ENCODE results near the gene GNS. TPM values are rescaled to one million over a fixed set of nuclear protein-coding genes. Genes with fewer than 3 reads are reported as not detected.

The GNS gene
- polyA plus RNA-seq, 2 of the 4 experiments (the other 2 are of a cell fraction), result 54.3 to 109 TPM

DNA sequence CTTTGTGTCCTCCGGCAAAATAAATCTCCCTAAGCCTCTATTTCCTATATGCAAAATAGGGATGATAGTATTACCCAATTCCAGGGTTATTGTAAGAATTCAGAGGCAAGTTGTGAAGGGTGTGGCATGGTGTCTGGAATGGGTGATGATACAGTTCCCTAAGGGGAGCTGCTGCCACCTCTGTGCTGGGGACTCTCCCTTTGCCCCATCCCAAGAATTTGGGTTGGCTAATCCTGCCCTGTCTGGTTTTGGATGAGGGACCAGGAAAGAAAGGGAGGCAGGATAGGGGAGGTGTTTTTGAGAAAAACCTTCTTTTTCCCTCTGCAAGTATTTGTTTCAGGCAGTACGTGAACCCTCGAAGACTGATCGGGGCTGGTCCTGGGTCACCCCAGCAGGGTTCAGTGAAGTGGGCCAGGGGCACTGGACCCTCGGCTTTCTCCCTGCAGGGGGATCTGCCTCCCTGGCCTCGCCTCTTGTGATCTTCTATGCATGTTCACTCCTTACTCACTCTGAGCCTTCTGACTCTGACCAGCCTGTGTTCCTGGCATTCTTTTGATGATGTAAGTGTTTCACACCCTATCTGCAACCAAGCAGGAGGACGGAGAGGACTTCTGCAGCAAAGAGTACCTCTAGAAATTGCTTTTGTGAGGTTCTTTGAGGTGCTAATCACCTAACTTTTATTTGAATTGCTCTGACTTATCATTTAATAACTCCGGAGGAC, 88.1 kb downstream of the GNS start:
- H3K4me2 ChIP-seq, result peak overlapping the region; percentile 73
- 31% methylated on average over 8 of the region's 8 CpGs for WGBS (ENCODE audit: missing lambda C conversion rate)
- ChIA-PET CTCF (interaction anchor here (1.1 to 1.4 kb wide), 2 partner anchors 60 to 62 kb away, joined by 3 to 5 read pairs; no protein-coding TSS in a partner anchor), POLR2A (interaction anchor here (1.0 to 1.1 kb wide), 2 partner anchors 9 to 46 kb away, joined by 3 to 4 read pairs; no protein-coding TSS in a partner anchor)
- FAIRE-seq (no peak), DNase-seq (ENCODE audit: low read depth in 1 of 2, low spot score in 1 of 2) (peak in 1 of 2 experiments; percentile 74), ATAC-seq (peak; percentile 65 to 75)
- TF ChIP-seq, protein P1, sequence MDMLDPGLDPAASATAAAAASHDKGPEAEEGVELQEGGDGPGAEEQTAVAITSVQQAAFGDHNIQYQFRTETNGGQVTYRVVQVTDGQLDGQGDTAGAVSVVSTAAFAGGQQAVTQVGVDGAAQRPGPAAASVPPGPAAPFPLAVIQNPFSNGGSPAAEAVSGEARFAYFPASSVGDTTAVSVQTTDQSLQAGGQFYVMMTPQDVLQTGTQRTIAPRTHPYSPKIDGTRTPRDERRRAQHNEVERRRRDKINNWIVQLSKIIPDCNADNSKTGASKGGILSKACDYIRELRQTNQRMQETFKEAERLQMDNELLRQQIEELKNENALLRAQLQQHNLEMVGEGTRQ (IDR thresholded peaks at IDR 0.05), result no peak
- TF ChIP-seq HEYL (CRISPR knock-in tag; IDR thresholded peaks at IDR 0.05), result no peak
- no peak for TF ChIP-seq TP53 (CRISPR knock-in tag; IDR thresholded peaks at IDR 0.05)
- TF ChIP-seq, protein P2, sequence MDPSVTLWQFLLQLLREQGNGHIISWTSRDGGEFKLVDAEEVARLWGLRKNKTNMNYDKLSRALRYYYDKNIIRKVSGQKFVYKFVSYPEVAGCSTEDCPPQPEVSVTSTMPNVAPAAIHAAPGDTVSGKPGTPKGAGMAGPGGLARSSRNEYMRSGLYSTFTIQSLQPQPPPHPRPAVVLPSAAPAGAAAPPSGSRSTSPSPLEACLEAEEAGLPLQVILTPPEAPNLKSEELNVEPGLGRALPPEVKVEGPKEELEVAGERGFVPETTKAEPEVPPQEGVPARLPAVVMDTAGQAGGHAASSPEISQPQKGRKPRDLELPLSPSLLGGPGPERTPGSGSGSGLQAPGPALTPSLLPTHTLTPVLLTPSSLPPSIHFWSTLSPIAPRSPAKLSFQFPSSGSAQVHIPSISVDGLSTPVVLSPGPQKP (IDR thresholded peaks at IDR 0.05; ENCODE audit: low read depth, low read length), result no peak
- no peak for TF ChIP-seq MAZ (IDR thresholded peaks at IDR 0.05; ENCODE audit: borderline replicate concordance, low read depth, low read length)
- no peak for TF ChIP-seq SMC3 (IDR thresholded peaks at IDR 0.05)
- TF ChIP-seq EHMT2 (IDR thresholded peaks at IDR 0.05; ENCODE audit: low read depth), result no peak
- peak in 1 of 2 experiments; percentile 65; a peak in 2 of 4 replicates for TF ChIP-seq CEBPB (IDR thresholded peaks at IDR 0.05)
- no peaks in the 10 kb centered on the region for H3K9me3 ChIP-seq
- peak overlapping the region; percentile 79 to 86 for H3K27ac ChIP-seq
- peaks cover 99% of the 10 kb centered on the region for H3K4me1 ChIP-seq
- H3K4me3 ChIP-seq, result no peak overlapping the region

- Histone ChIP-seq H3K27ac (peak overlapping the region; percentile 79 to 86), H3K4me1 (peaks cover 99% of the 10 kb centered on the region), H3K4me2 (peak overlapping the region; percentile 73), H3K9me3 (no peaks in the 10 kb centered on the region), H3K4me3 (no peak overlapping the region)
- 69% methylated on average over 4 of the region's 4 CpGs for WGBS (ENCODE audit: missing lambda C conversion rate)
- no peak for DNase-seq (ENCODE audit: low read depth in 1 of 2, low spot score in 1 of 2)
- POLR2A ChIA-PET, result interaction anchor here (0.6 to 1.1 kb wide), 4 partner anchors 25 to 61 kb away, joined by 3 to 8 read pairs (median 3); partner anchors contain the start of gene RASSF3
- ATAC-seq, result peak in 1 of 2 experiments; percentile 12; a peak in 2 of 6 replicates
- CTCF ChIA-PET, result interaction anchor here (0.6 to 0.9 kb wide), 6 partner anchors 10 to 121 kb away, joined by 3 to 4 read pairs (median 3); no protein-coding TSS in a partner anchor
- FAIRE-seq, result no peak
- no peak for TF ChIP-seq MAX (IDR thresholded peaks at IDR 0.05)
- TF ChIP-seq, protein P3, sequence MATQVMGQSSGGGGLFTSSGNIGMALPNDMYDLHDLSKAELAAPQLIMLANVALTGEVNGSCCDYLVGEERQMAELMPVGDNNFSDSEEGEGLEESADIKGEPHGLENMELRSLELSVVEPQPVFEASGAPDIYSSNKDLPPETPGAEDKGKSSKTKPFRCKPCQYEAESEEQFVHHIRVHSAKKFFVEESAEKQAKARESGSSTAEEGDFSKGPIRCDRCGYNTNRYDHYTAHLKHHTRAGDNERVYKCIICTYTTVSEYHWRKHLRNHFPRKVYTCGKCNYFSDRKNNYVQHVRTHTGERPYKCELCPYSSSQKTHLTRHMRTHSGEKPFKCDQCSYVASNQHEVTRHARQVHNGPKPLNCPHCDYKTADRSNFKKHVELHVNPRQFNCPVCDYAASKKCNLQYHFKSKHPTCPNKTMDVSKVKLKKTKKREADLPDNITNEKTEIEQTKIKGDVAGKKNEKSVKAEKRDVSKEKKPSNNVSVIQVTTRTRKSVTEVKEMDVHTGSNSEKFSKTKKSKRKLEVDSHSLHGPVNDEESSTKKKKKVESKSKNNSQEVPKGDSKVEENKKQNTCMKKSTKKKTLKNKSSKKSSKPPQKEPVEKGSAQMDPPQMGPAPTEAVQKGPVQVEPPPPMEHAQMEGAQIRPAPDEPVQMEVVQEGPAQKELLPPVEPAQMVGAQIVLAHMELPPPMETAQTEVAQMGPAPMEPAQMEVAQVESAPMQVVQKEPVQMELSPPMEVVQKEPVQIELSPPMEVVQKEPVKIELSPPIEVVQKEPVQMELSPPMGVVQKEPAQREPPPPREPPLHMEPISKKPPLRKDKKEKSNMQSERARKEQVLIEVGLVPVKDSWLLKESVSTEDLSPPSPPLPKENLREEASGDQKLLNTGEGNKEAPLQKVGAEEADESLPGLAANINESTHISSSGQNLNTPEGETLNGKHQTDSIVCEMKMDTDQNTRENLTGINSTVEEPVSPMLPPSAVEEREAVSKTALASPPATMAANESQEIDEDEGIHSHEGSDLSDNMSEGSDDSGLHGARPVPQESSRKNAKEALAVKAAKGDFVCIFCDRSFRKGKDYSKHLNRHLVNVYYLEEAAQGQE (IDR thresholded peaks at IDR 0.05), result peak; percentile 53; the same call in 1 of the 2 replicates
Observed at GRCh38 chr12:64670019-64670418, 89.2 kb downstream of the GNS start.

- POLR2A ChIA-PET, result interaction anchor here (0.6 to 1.1 kb wide), 5 partner anchors 11 to 61 kb away, joined by 3 to 8 read pairs (median 3); partner anchors contain the start of gene RASSF3
- WGBS (ENCODE audit: missing lambda C conversion rate), result 31% methylated on average over 10 of the region's 10 CpGs
- ATAC-seq (peak; percentile 16 to 51; a peak in 3 of 6 replicates), DNase-seq (ENCODE audit: low read depth in 1 of 2, low spot score in 1 of 2) (no peak), FAIRE-seq (no peak)
- peak overlapping the region; percentile 79 to 86 for H3K27ac ChIP-seq
- H3K4me2 ChIP-seq, result peak overlapping the region; percentile 73
- H3K9me3 ChIP-seq, result no peaks in the 10 kb centered on the region
- H3K4me3 ChIP-seq, result 0 out of 3 replicates have a peak overlapping the region, but pooled peaks have one; percentile 4
- TF ChIP-seq TFCP2L1 (CRISPR knock-in tag; IDR thresholded peaks at IDR 0.05) (no peak), MAX (IDR thresholded peaks at IDR 0.05) (peak; percentile 51)
- H3K4me1 ChIP-seq, result peaks cover 97% of the 10 kb centered on the region
- CTCF ChIA-PET, result interaction anchor here (0.6 to 0.9 kb wide), 6 partner anchors 10 to 120 kb away, joined by 3 to 4 read pairs (median 3); no protein-coding TSS in a partner anchor
Observed at GRCh38 chr12:64669270-64669842, 89.8 kb downstream of the GNS start.

Measured in A549 (cell line).